ENCODE measurements around the gene IRS2.

DNA sequence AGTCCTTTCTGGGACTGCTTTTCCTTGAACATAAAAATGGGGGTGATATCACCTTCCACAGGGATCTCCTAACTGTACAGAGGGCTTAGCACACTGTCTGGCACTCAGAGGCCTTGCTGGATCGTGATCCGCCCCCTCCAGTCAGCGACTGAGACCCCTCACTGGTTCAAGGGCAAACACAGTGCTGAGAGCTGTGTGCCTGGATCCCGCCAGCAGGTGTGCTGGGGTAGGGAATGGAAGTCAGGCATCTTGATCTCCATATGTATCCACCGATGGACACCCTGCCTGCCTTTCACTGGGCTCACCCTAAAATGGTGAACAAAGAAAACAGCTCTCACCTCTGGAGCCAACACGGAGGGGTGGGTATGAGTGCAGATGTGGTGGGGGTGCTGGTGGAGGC is 64.3 kb downstream of the IRS2 start:
- TF ChIP-seq, protein P1, sequence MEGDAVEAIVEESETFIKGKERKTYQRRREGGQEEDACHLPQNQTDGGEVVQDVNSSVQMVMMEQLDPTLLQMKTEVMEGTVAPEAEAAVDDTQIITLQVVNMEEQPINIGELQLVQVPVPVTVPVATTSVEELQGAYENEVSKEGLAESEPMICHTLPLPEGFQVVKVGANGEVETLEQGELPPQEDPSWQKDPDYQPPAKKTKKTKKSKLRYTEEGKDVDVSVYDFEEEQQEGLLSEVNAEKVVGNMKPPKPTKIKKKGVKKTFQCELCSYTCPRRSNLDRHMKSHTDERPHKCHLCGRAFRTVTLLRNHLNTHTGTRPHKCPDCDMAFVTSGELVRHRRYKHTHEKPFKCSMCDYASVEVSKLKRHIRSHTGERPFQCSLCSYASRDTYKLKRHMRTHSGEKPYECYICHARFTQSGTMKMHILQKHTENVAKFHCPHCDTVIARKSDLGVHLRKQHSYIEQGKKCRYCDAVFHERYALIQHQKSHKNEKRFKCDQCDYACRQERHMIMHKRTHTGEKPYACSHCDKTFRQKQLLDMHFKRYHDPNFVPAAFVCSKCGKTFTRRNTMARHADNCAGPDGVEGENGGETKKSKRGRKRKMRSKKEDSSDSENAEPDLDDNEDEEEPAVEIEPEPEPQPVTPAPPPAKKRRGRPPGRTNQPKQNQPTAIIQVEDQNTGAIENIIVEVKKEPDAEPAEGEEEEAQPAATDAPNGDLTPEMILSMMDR (IDR thresholded peaks at IDR 0.05), result no peak
- no peak for TF ChIP-seq POLR2A (IDR thresholded peaks at IDR 0.05)
